B cell (primary cell): ENCODE results near the gene MOK. TPM values are rescaled to one million over a fixed set of nuclear protein-coding genes. Genes with fewer than 3 reads are reported as not detected.

ENCODE experiments used
- ATAC-seq: fragments of 200-7000 bp; cut with Tn5 transposase; one replicate; pipeline ENCODE4 v1.10.0; 2021; ENCODE audit warnings: low read depth, mild to moderate bottlenecking, moderate number of reproducible peaks, moderate library complexity
- CTCF ChIA-PET: fragments of 350-600 bp; sonication (Branson Sonifier 250); formaldehyde crosslinking; loops from one replicate; lab custom pipeline; 2021; ENCODE audit warnings: antibody characterized with exemption, inconsistent platforms; lab: Charles Lee
- POLR2A ChIA-PET: fragments of 350-600 bp; sonication (Branson Sonifier 250); formaldehyde crosslinking; loops from one replicate; lab custom pipeline; 2021; ENCODE audit warnings: antibody characterized with exemption; lab: Charles Lee
- DNase-seq: peaks from one replicate; pipeline ENCODE4 v3.0.0; 2013
- H2AFZ ChIP-seq: 2 replicates; pipeline ENCODE4 v1.6.1; 2012; ENCODE audit warnings: mild to moderate bottlenecking, low read depth, low read length; ENCODE audit not compliant: insufficient read depth, poor library complexity, severe bottlenecking
- H3K27ac ChIP-seq, 2 donors: 1 replicate in 1 of 2; 2 replicates in 1 of 2; pipeline ENCODE4 v1.5.1; 2012 to 2013; ENCODE audit warnings: low read length in 2 of 2, mild to moderate bottlenecking in 2 of 2, moderate library complexity in 1 of 2
- H3K27me3 ChIP-seq, 4 experiments: fragments of 200-600 bp in 1 of 4; sonication (generic) in 1 of 4; replicated peaks in 1 of 4; 1 replicate in 2 of 4; 2 replicates in 2 of 4; pipeline versions ENCODE4 v1.6.1 to v1.7.0; 2013 to 2016; ENCODE audit warnings: low read length in 3 of 4, mild to moderate bottlenecking in 2 of 4, mixed read lengths in 1 of 4, moderate library complexity in 1 of 4; ENCODE audit not compliant: insufficient read depth in 4 of 4, control insufficient read depth in 3 of 4; ENCODE audit errors: control extremely low read depth in 1 of 4
- H3K36me3 ChIP-seq, 2 experiments: replicated peaks in 1 of 2; 1 replicate in 1 of 2; 2 replicates in 1 of 2; pipeline versions ENCODE4 v1.6.1 to v1.7.1; 2013; ENCODE audit warnings: low read length in 1 of 2; ENCODE audit not compliant: insufficient read depth in 2 of 2, control insufficient read depth in 1 of 2; ENCODE audit errors: control extremely low read depth in 1 of 2, extremely low read depth in 1 of 2
- H3K4me1 ChIP-seq, 2 donors: fragments of 200-600 bp in 1 of 2; sonication (generic) in 1 of 2; 1 replicate in 1 of 2; 2 replicates in 1 of 2; pipeline versions ENCODE4 v1.5.1 to v1.6.1; 2013 to 2017; ENCODE audit warnings: low read length in 2 of 2; ENCODE audit not compliant: control insufficient read depth in 2 of 2, insufficient read depth in 2 of 2
- H3K4me2 ChIP-seq: replicated peaks from 2 replicates; pipeline ENCODE3; 2012; ENCODE audit warnings: mild to moderate bottlenecking, low read depth, low read length; ENCODE audit not compliant: poor library complexity, severe bottlenecking
- H3K4me3 ChIP-seq, 5 experiments: fragments of 200-600 bp in 1 of 5; sonication (generic) in 1 of 5; 1 replicate in 3 of 5; 2 replicates in 2 of 5; pipeline versions ENCODE4 v1.5.1 to v1.7.0; 2011 to 2016; ENCODE audit warnings: low read length in 4 of 5, mild to moderate bottlenecking in 4 of 5, low read depth in 2 of 5, control low read depth in 1 of 5, moderate library complexity in 1 of 5; ENCODE audit not compliant: insufficient read depth in 1 of 5; ENCODE audit errors: control extremely low read depth in 1 of 5, extremely low read depth in 1 of 5
- H3K79me2 ChIP-seq: fragments of 200-600 bp; sonication (generic); one replicate; pipeline ENCODE4 v1.6.0; 2016; ENCODE audit warnings: low read length; ENCODE audit not compliant: control insufficient read depth, insufficient read depth
- H3K9ac ChIP-seq: fragments of 200-600 bp; sonication (generic); 2 replicates; pipeline ENCODE4 v1.6.1; 2017; ENCODE audit warnings: mild to moderate bottlenecking, low read length, moderate library complexity
- H3K9me3 ChIP-seq, 3 donors: one replicate each; pipeline versions ENCODE4 v1.6.1 to v1.7.1; 2013; ENCODE audit warnings: low read length in 2 of 3; ENCODE audit not compliant: control insufficient read depth in 2 of 3, insufficient read depth in 1 of 3; ENCODE audit errors: control extremely low read depth in 1 of 3
- H4K20me1 ChIP-seq: 2 replicates; pipeline ENCODE4 v1.6.0; 2012; ENCODE audit warnings: mild to moderate bottlenecking, low read length; ENCODE audit not compliant: insufficient read depth, control insufficient read depth, poor library complexity, severe bottlenecking
- H3K27ac Mint-ChIP-seq: one replicate; pipeline ENCODE4 v1.8.0; 2021; ENCODE audit warnings: mixed read lengths
- H3K27me3 Mint-ChIP-seq: one replicate; pipeline ENCODE4 v1.8.0; 2021; ENCODE audit warnings: mixed read lengths
- H3K4me1 Mint-ChIP-seq: one replicate; pipeline ENCODE4 v1.8.0; 2021; ENCODE audit warnings: mixed read lengths
- H3K4me3 Mint-ChIP-seq: one replicate; pipeline ENCODE4 v1.8.0; 2021; ENCODE audit warnings: mixed read lengths
- H3K9me3 Mint-ChIP-seq: one replicate; pipeline ENCODE4 v1.8.0; 2022; ENCODE audit warnings: mixed read lengths; ENCODE audit not compliant: insufficient read depth
- CTCF ChIP-seq: fragments of 200-600 bp; IDR thresholded peaks from one replicate; pipeline ENCODE4 v1.8.0; 2022; ENCODE audit warnings: antibody characterized with exemption, mild to moderate bottlenecking
- EZH2 ChIP-seq: IDR thresholded peaks from 2 replicates; pipeline ENCODE4 v1.6.1; 2012; ENCODE audit warnings: borderline replicate concordance, low read depth, mild to moderate bottlenecking, moderate library complexity, low read length; ENCODE audit not compliant: insufficient read depth, poor library complexity, severe bottlenecking
- WGBS: methylation state at CpG from one replicate; pipeline ENCODE4 v1.1.5; 2013; ENCODE audit warnings: missing lambda C conversion rate; ENCODE audit not compliant: insufficient coverage; 5-methylcytosine and 5-hydroxymethylcytosine counted together
- intact Hi-C: fragments of 100-400 bp; cut with micrococcal nuclease; formaldehyde crosslinking; loops from one replicate; pipeline ENCODE4 v1.10.0; 2022
- polyA plus RNA-seq: library from polyadenylated mRNA; depleted of rRNA; stranded (reverse); fragments of >200 nt; gene quantifications from 2 replicates; pipeline ENCODE4 v1.2.3, GENCODE V29; 2012
- total RNA-seq, 2 donors: library from RNA; stranded (reverse); fragments of 120-200 nt in 1 of 2; gene quantifications; 1 replicate in 1 of 2; 2 replicates in 1 of 2; pipeline versions ENCODE4 v1.2.3 to v1.2.4, GENCODE V29; 2013 to 2022

Gene MOK
- total and polyA plus RNA-seq, 2 donors (not counting 1 experiment from before 2014, with no cell fraction given): 1.2 to 3.0 TPM

DNA sequence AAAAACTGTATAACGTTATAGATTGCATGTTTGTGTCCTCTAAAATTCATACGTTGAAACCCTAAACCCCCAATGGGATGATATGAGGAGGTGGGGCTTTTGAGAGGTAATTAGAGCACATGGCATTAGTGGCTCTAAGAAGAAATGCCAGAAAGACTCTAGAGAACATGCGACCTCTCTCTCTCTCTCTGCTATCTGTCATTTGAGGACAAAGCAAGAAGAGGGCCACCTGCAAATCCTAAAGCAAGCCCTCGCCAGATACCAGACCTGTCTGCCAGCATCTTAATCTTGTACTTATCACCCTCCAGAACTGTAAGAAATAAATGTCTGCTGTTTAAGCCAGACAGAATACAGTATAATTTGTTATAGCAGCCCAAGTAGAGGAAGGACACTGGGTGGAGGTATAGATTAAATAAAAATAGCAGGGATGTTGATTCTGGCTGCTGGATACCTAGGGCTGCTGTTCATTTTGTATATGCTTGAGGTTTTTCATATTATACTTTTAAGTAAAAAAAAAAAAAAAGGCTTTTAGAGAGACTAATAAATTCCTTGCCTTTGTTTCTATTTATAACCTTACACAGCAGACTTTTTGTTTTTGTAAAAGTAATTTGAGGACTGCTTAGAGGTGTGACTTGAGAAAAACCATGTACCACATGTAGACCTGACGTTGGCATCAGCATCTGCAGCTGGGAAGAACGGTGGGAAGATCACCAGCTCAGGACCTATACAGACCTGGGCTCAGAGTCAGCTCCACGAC, 26.9 kb downstream of the MOK start:
- no peaks in the 10 kb centered on the region for H3K9me3 ChIP-seq
- no peak for ATAC-seq
- Mint-ChIP-seq H3K4me1 (no peaks in the 10 kb centered on the region), H3K4me3 (no peak overlapping the region), H3K27me3 (no peaks in the 10 kb centered on the region), H3K9me3 (no peaks in the 10 kb centered on the region), H3K27ac (no peak overlapping the region)
- H2AFZ ChIP-seq: no peak overlapping the region
- no peaks in the 10 kb centered on the region for H3K36me3 ChIP-seq
- no peak overlapping the region for H3K4me3 ChIP-seq
- ChIA-PET POLR2A (no interaction called here), CTCF (no interaction called here)
- no peak overlapping the region for H3K4me2 ChIP-seq
- 96% methylated on average over 4 of the region's 7 CpGs for WGBS
- H3K27ac ChIP-seq: no peak overlapping the region
- intact Hi-C loops: no loop called here
- no peaks in the 10 kb centered on the region for H3K27me3 ChIP-seq
- TF ChIP-seq CTCF (no peak), EZH2 (no peak)
- DNase-seq: no peak
- H3K9ac ChIP-seq: no peak overlapping the region
- H3K79me2 ChIP-seq: no peaks in the 10 kb centered on the region
- H3K4me1 ChIP-seq: no peaks in the 10 kb centered on the region
- no peaks in the 10 kb centered on the region for H4K20me1 ChIP-seq

DNA sequence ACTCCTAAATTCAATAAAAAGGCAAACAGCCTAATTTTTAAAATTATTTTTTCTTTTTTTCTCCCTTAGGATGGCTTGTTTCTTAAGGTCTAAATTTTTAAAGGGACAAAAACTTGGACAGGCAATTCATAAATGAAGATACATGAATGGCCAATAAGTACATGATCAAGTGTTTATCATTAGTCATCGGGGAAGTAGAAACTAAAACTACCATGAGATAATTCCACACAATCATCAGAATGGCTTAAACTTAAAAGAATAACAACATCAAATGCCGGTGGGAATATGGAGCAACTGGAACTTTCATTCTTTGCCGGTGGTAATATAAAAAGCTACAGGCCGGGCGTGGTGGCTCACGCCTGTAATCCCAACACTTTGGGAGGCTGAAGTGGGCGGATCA, 29.1 kb downstream of the MOK start:
- Histone ChIP-seq H3K4me1 (no peaks in the 10 kb centered on the region), H3K4me2 (no peak overlapping the region), H3K4me3 (no peak overlapping the region), H3K27me3 (no peaks in the 10 kb centered on the region), H3K79me2 (no peaks in the 10 kb centered on the region), H3K9ac (no peak overlapping the region), H2AFZ (no peak overlapping the region), H3K36me3 (no peaks in the 10 kb centered on the region), H3K9me3 (no peaks in the 10 kb centered on the region), H3K27ac (no peak overlapping the region), H4K20me1 (no peaks in the 10 kb centered on the region)
- TF ChIP-seq CTCF: no peak
- TF ChIP-seq EZH2: no peak
- intact Hi-C loops: no loop called here
- CTCF ChIA-PET: no interaction called here
- Mint-ChIP-seq H3K4me3 (no peak overlapping the region), H3K27me3 (no peaks in the 10 kb centered on the region), H3K27ac (no peak overlapping the region), H3K9me3 (no peaks in the 10 kb centered on the region), H3K4me1 (no peaks in the 10 kb centered on the region)
- POLR2A ChIA-PET: no interaction called here
- no peak for ATAC-seq
- DNase-seq: no peak
- WGBS: 100% methylated on average over 3 of the region's 7 CpGs
